HTERT RPE-1 (cell line): Measurements from ENCODE around the gene TAX1BP1.

Experiments used
- in situ Hi-C: fragments of 300-500 bp; cut with MboI; formaldehyde crosslinking; loops from 4 replicates; pipeline ENCODE4 v1.14.3; 2020; ENCODE audit warnings: low sequenced_read_pairs

The TAX1BP1 gene

GRCh38 chr7:27777662-27778061 lies 37.7 kb downstream of the TAX1BP1 start:
- in situ Hi-C loops: no loop called here

DNA sequence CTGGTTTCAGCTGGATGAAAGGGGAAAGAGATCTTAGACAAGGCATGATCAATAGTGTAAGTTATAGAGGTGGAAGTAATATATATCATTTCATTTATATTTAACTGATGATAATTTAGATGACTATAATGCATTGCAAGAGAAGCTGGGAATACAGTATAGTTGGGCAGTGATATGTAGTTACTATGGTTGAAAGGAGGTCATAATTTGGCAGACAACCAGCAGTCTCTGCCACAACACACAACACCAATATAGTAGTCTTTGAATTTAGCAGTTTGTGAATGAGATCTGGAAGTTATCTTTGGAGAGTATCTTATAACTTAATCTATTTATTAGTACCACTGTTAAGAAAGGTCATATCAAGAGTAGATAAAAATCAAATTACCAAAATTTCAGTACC lies 39.9 kb downstream of the TAX1BP1 start:
- in situ Hi-C loops: no loop called here

- in situ Hi-C loops: no loop called here
These were observed 41.2 kb downstream of the TAX1BP1 start for GRCh38 chr7:27781188-27781587.

DNA sequence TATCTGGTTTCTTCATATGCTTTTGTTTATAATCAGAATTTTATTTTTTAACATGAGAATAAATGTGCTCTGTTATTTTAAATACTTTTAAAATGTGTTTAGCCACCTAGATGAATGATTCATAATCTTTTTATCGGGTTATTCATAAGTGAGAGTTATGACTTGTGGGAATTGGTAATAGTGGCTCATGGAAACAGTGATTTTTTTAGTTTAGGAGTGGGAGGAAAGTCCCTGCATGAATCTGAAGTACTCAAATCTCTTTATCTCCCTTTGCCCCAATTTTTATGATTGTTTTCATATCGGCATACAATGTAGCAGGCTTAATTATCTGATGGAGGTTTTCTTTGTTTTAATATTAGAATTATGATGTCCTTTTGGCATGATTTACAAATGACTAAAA lies 42.9 kb downstream of the TAX1BP1 start:
- in situ Hi-C loops: no loop called here

GRCh38 chr7:27784399-27785053 lies 44.6 kb downstream of the TAX1BP1 start:
- in situ Hi-C loops: no loop called here

GRCh38 chr7:27788437-27788836 lies 48.5 kb downstream of the TAX1BP1 start:
- in situ Hi-C loops: no loop called here

DNA sequence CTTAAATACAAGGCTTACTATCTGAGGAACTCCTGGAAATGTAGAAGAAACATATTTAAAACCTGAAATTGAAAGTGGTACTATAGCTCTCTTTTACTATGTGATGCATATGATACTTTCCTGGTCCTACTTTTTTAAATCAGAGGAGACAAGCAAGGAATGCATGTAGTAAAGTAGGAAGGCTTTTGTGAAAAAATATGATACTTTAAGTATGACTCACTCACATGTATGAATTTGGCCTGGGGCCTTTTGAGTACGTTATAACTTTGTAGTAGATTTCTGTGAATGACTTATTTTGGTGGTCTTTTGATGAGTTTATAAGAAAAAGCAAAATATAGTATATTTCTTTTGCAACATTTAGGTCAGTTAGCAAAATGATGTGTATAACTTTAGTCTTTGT lies 53.8 kb downstream of the TAX1BP1 start:
- in situ Hi-C loops: no loop called here

DNA sequence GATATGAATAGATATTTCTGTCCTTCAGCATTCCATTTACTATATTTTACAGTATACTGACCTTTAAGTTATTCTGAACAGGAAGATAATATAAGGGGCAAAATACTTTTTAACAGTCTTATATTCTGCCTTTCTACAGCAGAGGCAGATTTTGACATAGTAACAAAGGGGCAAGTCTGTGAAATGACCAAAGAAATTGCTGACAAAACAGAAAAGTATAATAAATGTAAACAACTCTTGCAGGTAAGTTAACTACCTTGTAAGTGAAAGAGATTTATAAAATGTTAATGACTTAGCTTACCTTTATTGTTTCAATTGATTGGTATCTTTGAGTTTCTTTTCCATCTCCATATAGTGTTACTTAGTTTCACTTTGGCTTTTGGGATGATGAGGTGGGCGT lies 56.0 kb downstream of the TAX1BP1 start:
- in situ Hi-C loops: no loop called here

GRCh38 chr7:27799212-27799611 lies 59.2 kb downstream of the TAX1BP1 start:
- in situ Hi-C loops: no loop called here

DNA sequence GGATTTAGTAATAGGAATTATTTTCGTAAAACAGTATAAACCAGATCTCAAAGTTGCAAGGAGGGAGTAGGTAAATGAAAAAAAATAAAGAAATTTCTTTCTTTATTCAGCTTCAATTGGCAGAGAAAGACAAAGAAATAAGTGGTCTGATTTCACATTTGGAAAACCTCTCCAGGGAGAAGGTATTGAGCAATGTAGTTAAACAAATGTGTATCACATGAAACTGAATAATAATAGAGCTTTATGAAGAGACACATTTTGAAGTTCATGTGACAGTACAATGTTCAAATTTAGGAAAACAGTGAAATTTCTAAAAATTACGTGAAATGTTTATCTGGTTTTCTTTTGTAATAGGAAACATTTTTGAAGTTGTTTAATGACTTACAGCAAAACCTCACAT lies 63.0 kb downstream of the TAX1BP1 start:
- in situ Hi-C loops: no loop called here

GRCh38 chr7:27804139-27804538 lies 64.2 kb downstream of the TAX1BP1 start:
- in situ Hi-C loops: no loop called here

DNA sequence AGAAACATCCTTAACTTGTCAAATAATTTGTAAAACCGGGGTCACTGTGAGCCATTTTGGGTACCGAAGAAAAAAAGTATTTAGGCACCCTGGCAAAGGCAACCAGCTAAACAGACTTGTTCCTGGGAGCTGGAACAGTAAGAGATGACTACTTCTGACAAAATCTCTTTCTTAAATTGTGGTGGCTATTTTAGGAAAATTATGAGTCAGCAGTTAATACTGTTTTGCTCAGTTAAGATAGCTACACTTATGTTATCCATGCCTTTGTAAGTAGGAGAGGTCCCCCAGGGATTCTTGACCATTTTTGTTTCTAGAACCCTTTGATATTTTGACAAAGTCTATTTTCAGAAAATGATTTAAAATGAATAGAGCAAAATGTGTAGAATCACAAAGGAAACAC lies 68.7 kb downstream of the TAX1BP1 start:
- in situ Hi-C loops: no loop called here

DNA sequence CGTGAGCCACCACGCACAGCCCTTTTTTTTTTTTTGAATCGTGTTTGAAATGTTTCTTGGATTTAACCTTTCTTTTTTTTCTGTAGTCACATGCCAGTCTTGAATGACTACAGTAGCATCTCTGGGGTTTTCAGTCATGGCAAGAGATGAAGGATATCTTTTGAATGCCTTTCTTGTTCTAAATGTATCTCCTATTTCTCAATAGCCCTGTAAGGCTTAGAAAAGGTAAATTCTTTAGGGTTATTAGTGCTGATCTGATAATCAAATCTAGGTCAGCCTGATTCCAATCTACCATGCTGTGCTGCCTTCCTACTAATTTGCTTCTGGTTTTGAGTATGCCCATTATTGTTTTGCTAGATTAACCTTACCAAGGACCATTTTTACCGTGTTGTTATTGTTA lies 70.2 kb downstream of the TAX1BP1 start:
- in situ Hi-C loops: no loop called here

- in situ Hi-C loops: no loop called here
These were observed 72.7 kb downstream of the TAX1BP1 start for GRCh38 chr7:27812706-27813105.

GRCh38 chr7:27822245-27822644 lies 82.3 kb downstream of the TAX1BP1 start:
- in situ Hi-C loops: no loop called here

GRCh38 chr7:27825891-27826290 lies 85.9 kb downstream of the TAX1BP1 start:
- in situ Hi-C loops: no loop called here

GRCh38 chr7:27826357-27826756 lies 86.4 kb downstream of the TAX1BP1 start:
- in situ Hi-C loops: no loop called here

GRCh38 chr7:27834179-27834921 lies 94.4 kb downstream of the TAX1BP1 start:
- in situ Hi-C loops: no loop called here

- in situ Hi-C loops: no loop called here
These were observed 95.4 kb downstream of the TAX1BP1 start for GRCh38 chr7:27835376-27835775.

DNA sequence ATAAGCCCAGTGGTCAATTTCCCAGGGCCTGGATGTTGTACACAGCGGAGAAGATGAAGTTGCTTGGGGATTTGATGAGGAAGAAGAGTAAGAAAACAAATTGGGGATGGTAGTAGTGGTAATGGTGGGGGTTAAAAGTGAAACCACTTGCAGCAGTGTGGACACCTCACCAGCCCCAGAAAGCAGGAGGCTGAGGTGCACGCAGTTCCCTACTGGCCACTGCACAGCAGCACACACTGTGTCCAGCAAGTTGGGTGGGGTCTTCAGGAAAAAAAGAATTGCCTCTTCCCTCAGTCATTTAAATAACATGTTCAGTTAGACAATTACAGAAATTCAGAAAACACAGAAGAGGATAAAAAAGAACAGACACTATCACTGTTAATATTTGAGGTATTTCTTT lies 96.6 kb downstream of the TAX1BP1 start:
- in situ Hi-C loops: no loop called here

DNA sequence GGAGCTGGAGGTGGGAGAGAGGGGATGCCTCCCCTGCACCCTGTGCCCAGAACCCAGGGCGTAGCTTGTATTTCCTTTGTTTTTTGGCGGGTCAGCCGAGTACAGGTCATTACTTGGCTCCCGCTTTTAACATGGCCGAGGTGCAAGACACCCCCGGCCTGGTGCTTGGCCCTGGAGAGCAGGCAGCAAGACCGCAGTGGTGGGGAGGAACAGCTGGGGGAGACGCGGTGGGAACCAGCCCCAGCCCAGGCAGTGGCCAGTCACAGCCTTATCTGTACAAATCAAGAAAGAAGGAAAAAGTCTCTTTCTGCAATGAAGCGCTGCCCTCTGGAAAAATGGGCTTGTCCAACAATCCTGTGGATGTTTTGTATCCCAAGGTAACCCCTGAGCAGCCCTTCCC lies 99.1 kb downstream of the TAX1BP1 start:
- in situ Hi-C loops: no loop called here

GRCh38 chr7:27840313-27840712 lies 100.4 kb downstream of the TAX1BP1 start:
- in situ Hi-C loops: no loop called here
